Cardiac septum (tissue), 1 donor: ENCODE data around the gene HIVEP3. TPM values are rescaled to one million over a fixed set of nuclear protein-coding genes. Genes with fewer than 3 reads are reported as not detected.

Source experiments
- DNase-seq: peaks from one replicate; pipeline ENCODE4 v3.0.0-alpha.2; 2020; ENCODE audit warnings: low spot score
- intact Hi-C: fragments of 100-400 bp; cut with DNase I; formaldehyde crosslinking; loops from one replicate; pipeline ENCODE4 v1.14.0; 2022
- total RNA-seq: library from RNA; stranded (reverse); fragmentation: NEBNext Ultra II Directional; extraction: Animal tissue kit (Norgen Biotek cat#: 25700); gene quantifications from one replicate; pipeline ENCODE4 v1.2.1, GENCODE V29; 2021
- donor health status: DM: no; HTN: no; CAD: no.

Gene HIVEP3
- total RNA-seq, 1 donor from 2014 or later = 3.7 TPM

DNA sequence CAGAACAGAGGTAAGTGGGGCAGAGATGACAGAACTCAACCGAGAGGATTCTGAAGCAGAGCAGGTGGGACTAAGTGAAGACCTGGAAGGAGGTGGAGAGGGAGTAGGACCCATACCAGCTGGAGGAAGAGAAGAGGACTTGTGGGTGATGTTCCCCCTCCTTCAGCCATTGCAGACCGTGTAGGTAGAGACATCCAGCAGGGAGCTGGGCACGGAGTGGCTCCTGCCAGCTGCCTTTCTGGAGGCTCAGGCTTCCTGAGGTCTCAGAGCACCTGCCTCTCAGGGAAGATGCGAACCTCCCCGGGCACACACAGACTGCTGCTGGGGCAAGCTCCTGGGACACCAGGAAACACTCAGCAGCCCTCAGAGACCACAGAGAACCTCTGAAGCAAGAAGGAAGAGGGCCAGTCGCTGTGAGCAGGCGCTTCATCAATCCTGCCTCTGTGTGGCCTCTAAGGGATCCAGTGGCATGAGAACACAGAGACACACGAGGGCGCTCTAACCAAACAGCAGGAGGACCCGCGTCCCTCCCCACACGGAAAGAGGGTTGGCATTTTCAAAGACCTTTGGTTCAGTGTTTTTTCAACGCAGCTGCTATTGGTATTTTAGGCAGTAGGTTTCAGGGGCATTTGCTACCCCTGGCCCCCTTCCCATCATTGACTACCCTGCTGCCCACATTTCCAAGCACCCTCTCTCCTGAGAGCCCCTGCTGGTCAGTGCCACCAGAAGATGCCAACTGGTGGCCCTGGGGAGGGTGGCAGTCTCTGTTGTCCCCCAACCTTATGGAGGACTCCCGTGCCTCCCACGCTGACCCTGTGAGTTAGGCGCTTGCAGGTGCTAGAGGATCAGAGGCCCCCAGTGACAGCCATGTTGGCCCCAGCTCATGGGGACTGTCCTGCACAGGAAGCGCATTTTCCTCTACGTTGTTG, 344.7 kb downstream of the HIVEP3 start:
- DNase-seq = peak; percentile 85
- intact Hi-C loops = loop anchor here (5.0 to 10.0 kb wide), 3 partner anchors 57 to 601 kb away; no protein-coding TSS in a partner anchor

GRCh38 chr1:41573194-41573593, 345.5 kb downstream of the HIVEP3 start:
- no peak for DNase-seq
- intact Hi-C loops = loop anchor here (5.0 to 10.0 kb wide), 3 partner anchors 56 to 602 kb away; no protein-coding TSS in a partner anchor

DNA sequence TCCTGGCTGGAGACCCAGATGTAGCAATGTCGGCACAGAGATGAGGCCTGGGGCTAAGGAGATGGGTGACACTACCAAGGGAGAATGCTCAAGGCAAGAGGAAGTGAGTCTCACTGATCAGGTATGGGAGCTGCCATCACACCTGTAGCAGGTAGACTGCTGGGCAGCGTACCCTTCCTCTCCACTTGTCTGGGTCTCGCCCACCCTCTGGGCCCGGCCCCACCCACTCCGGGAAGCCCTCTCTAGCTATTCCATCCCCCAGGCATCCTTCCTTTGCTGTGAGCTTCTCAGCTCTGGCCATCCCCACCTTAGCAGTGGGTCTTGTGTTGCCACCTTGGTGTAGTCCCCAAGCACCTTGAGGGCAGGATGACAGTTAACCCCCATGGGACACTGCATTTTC, 346.5 kb downstream of the HIVEP3 start:
- intact Hi-C loops = loop anchor here (5.0 to 10.0 kb wide), 3 partner anchors 55 to 603 kb away; no protein-coding TSS in a partner anchor
- no peak for DNase-seq

DNA sequence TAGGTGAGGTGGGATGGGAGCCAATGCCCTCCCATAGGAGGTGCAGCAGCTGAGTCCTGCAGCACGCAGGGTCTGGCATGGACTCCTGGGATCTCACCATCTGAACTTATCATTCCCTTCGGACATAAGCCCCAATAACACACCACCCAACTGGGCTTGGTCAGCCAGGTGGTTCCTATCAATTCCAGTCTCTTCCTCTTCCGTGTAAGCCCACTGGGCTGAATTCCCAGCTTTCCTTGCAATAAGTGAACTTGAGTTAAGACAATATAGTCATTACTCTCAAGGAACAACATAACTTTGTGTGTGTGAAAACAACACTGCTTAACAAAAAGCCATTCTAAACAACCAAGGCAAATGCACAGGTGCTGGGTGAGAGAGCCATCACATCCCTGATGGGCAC, 347.7 kb downstream of the HIVEP3 start:
- intact Hi-C loops = loop anchor here (5.0 to 10.0 kb wide), 3 partner anchors 54 to 604 kb away; no protein-coding TSS in a partner anchor
- no peak for DNase-seq

DNA sequence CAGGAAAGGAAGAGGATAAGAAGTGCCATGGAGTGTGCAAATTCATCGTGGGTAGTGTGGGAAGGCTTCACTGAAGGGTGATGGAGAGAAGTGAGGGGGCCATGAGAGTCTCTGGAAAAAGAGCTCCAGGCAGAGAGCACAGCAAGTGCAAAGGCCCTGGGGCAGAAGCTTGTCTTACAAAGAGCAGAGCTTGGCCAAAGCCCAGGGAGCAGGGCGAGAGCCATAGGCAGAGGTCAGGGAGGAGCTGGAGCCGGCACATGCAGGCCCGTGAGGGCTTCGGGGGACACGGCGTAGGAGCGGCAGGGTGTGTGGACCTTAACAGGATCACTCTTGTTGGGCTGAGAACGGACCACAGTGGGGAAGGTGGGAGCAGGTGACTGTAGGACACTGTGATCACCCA, 350.5 kb downstream of the HIVEP3 start:
- DNase-seq = peak; percentile 51
- intact Hi-C loops = no loop called here

- intact Hi-C loops = no loop called here
- no peak for DNase-seq
Measured at GRCh38 chr1:41566969-41567368, 351.8 kb downstream of the HIVEP3 start.

DNA sequence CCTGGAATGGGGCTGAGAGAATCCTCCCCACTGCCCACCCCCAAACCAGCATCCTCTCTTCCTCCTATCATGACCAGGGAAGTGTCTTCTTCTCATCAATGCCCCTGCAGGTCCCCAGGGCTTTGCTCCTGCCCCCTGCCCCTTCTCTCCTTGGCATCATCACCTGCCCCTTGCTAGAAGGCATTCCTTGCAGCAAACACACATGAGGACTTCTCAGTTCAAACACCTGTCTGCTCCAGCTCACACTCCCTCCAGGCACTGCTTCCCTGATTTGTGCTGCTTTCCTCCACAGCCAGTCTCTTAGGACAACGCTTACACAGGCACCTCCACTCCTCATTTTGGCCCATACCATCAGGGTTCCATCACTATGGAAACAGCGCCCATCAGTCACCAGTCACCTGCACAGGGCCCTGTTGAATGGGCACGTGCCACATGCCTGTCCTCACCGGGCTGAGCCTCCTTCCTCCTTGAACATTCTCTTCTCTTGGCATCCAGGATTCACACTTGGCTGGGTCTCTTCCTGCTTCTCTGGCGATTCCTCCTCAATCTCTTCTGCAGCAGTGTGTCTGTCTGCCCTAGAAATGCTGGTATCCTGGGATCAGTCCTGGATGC, 352.3 kb downstream of the HIVEP3 start:
- peak; percentile 53 for DNase-seq
- intact Hi-C loops = no loop called here

DNA sequence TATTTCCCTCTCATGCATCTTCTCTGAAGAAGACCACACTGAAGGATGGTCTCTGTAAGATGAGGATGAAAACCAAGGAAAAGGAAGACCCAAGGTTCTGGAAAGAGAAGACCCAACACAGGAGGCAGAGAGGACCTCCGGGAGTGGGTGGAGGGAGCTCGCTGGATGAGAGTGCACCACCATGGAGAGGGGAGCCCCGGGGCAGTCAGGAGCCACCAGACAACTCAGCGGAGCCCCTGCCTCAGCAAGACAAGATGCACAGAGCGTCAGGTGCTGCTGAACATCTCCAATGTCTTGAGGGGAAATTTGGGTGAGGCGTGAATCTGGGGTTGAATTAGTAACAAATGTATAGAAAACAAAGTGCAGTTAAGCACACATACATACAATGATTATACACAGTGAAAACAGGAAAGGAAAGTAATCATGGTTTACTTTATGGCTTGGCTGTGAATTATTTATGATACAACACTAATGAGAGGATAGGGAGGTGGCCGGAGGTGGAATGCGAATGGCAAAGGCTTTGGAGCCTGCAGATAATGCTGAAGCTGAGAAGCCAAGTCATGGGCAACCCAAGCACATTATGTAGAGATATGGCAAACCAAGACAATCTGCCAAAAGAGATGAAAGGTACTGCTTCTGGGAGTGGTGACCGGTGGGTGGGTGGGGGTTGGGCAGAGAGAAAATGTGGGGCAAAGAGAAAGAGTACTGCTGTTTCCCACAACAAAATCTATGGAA, 353.8 kb downstream of the HIVEP3 start:
- DNase-seq = peak; percentile 19
- intact Hi-C loops = no loop called here

DNA sequence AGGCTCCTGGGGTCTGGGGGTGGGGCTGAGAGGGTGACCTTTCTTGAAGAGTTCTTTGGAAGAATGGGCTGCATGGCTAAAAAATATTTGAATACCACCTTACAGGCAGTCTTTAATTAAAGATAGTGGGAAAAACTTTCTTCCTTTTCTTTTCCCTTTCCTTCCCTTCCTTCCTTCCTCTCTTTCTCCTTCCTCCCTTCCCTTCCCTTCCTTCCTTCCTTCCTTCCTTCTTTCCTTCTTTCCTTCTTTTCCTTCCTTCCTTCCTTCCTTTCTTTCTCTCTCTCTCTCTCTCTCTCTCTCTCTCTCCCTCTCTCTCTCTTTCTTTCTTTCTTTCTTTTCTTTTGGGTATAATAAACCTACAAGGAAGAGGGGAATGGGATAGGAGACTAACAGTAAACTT, 356.4 kb downstream of the HIVEP3 start:
- intact Hi-C loops = no loop called here
- DNase-seq = no peak

- intact Hi-C loops = no loop called here
- peak; percentile 35 for DNase-seq
Measured at GRCh38 chr1:41560931-41561330, 357.8 kb downstream of the HIVEP3 start.

GRCh38 chr1:41560496-41560895, 358.2 kb downstream of the HIVEP3 start:
- intact Hi-C loops = no loop called here
- peak; percentile 53 for DNase-seq

DNA sequence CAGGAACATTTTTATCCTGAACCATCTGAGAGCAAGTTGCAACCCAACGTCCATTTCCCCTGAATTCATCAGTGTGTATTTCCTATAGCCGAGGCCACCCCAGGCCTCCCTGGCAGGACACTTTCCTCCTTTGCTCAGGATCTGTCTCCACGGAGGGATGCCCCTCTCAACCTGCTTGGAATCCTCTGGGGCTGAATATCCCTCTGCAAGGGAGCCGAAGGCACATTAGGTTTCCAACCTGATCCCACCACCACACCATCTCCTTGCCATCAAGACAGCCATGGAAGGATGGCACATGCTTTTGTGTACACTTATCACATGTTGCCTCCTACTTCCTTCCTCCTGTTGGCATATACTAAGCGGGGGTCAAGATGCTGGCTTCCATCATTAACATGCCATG, 359.4 kb downstream of the HIVEP3 start:
- peak; percentile 58 for DNase-seq

DNA sequence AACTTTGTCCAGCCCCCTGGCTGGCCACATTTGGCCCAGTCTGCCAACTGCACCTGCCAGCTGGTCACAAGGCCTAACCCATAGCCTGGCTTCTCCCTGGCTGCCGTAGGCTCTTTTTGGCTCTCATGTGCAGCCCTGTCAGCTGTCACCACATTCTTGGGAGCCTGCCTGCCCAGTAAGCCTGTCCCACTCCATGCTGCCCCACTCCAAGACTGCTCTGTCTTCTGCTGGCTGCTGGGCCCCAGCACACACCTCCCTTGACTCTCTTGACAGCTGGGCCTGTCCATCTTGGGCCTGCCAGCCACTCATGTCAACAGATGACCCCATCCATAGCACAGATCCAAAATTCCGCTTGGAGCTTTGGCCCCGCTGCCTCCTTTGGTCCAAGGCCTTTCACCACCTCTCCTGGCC, 360.0 kb downstream of the HIVEP3 start:
- peak; percentile 86 for DNase-seq
- intact Hi-C loops = loop anchor here (1.0 to 5.0 kb wide), 2 partner anchors 20 to 41 kb away; no protein-coding TSS in a partner anchor

More for the DNA sequence above, 359.4 kb downstream of the HIVEP3 start:
- intact Hi-C loops = loop anchor here (5.0 kb wide), 1 partner anchor 42 kb away; no protein-coding TSS in a partner anchor

- intact Hi-C loops = loop anchor here (1.0 to 5.0 kb wide), 2 partner anchors 20 to 41 kb away; no protein-coding TSS in a partner anchor
- DNase-seq = peak; percentile 66
Measured at GRCh38 chr1:41557751-41558455, 360.8 kb downstream of the HIVEP3 start.

DNA sequence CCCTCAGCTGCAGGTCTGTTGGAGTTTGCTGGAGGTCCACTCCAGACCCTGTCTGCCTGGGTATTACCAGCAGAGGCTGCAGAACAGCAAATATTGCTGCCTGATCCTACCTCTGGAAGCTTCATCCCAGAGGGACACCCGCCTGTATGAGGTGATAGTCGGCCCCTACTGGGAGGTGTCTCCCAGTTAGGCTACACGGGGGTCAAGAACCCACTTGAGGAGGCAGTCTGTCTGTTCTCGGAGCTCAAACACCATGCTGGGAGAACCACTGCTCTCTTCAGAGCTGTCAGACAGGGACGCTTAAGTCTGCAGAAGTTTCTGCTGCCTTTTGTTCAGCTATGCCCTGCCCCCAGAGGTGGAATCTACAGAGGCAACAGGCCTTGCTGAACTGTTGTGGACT, 364.0 kb downstream of the HIVEP3 start:
- intact Hi-C loops = loop anchor here (5.0 kb wide), 1 partner anchor 37 kb away; no protein-coding TSS in a partner anchor
- peak; percentile 47 for DNase-seq

DNA sequence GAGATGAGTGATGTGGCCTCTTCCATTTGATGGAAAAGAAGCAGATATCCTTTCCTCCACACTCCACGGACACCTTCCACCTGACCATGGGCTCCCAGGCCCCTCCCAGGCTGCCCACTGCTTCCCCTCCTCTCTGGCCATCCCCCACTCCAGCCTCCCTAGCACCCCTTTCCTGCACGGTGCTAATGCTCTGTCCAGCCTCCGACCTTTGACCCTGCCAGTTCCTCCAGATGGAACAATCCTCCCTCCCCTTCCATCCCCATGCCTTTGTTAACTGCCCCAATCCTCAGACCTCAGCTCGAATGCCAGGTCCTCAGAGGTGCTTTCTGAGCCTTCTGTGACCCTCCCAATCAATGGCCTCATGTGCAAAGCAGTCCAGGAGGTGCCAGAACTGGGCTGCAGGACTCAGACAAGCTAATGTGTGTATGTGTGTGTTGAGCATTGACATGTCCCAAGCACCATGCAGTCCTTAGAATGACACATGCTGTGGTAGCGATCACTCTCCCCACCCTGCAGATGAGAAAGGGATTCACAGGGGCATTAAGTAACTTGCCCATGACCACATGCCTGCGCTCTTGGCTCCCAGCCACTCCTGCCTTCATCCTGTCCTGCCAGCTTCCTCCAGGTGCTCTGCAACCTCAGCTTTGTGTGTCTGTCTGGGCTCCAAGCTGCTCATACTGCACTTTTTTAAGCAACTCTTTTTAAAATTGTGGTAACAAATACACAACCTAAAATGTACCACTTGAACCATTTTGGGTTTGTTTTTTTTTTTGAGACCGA, 370.8 kb downstream of the HIVEP3 start:
- intact Hi-C loops = no loop called here
- peak; percentile 62 for DNase-seq

GRCh38 chr1:41547336-41547735, 371.4 kb downstream of the HIVEP3 start:
- intact Hi-C loops = no loop called here
- DNase-seq = no peak

- peak; percentile 50 for DNase-seq
- intact Hi-C loops = no loop called here
Measured at GRCh38 chr1:41546833-41547135, 371.9 kb downstream of the HIVEP3 start.
